NCI-H82 treated with DMSO at 0.1 percent for 48 hours (cell line): ENCODE data around the gene MARS1.
"Not testable (repeated sequence)": the region's sequence is repeated elsewhere in the genome, so short reads cannot be mapped to it uniquely, and the experiment has no call there.

ENCODE experiments used
- DNase-seq: peaks from one replicate; lab custom pipeline; 2025; ENCODE audit not compliant: unreplicated experiment; lab: John Stamatoyannopoulos, UW

MARS1 gene

DNA sequence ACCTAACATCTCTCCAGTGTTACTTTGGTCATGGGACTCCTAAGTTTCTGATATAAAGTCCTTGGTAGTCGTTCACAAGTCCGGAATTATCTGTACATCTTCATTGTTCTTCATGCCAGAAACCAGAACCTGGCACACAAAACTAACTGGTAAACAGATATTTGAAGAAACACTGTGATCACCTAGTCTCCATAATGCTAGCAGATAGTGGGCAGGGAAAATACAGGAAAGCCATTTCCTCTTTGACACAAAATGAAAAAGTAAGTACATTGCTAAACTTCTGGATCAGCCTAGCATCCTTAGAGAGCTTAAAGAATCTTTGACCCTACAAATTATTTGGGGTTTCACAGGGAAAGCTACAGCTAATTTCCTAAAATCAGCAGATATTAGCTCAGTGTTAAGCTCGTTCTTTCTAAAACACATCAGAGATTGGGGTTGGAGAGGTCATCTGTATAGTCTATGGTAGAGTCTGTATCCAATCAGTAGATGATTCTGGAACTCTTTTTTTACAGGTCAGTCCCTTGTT is 27.6 kb downstream of the MARS1 start:
- DNase-seq, result no peak

DNA sequence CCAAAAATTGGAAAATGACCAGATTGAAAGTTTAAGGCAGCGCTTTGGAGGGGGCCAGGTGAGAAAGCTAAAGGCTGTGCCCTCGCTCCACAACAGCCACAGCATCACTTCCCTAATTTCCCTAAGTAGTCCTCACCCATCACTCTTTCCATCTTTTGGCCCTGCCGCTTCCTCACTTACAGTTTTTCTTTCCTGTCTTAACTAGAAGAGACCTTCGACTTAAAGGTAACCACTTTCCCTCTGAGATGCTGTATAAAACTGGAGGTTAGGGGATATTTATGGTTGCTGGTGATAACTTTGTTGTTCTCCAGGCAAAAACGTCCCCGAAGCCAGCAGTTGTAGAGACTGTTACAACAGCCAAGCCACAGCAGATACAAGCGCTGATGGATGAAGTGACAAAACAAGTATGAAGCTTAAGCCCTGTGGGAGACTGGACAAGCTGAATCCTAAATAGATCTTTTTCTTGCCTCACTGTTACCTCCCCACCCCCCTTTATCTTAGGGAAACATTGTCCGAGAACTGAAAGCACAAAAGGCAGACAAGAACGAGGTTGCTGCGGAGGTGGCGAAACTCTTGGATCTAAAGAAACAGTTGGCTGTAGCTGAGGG is 28.2 kb downstream of the MARS1 start:
- DNase-seq, result no peak

GRCh38 chr12:57516617-57517153 is 28.8 kb downstream of the MARS1 start:
- DNase-seq, result no peak

- DNase-seq, result no peak
Measured at GRCh38 chr12:57517187-57517586, 29.3 kb downstream of the MARS1 start.

DNA sequence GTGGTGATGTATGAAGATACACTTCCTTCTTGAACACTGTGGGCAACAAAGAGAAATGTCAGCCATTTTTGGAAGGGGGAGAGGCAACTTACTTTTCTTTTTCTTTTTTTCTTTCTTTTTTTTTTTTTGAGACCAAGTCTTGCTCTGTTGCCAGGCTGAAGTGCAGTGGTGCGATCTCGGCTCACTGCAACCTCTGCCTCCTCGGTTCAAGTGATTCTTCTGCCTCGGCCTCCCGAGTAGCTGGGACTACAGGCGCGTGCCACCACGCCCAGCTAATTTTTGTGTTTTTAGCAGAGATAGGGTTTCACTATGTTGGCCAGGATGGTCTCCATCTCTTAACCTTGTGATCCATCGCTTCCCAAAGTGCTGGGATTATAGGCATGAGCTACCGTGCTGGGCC is 29.9 kb downstream of the MARS1 start:
- not testable (repeated sequence) for DNase-seq

GRCh38 chr12:57518176-57518919 is 30.5 kb downstream of the MARS1 start:
- no peak for DNase-seq

- DNase-seq, result peak; percentile 48
Measured at GRCh38 chr12:57518920-57519795, 31.3 kb downstream of the MARS1 start.

GRCh38 chr12:57519796-57520052 is 31.9 kb downstream of the MARS1 start:
- DNase-seq, result no peak

DNA sequence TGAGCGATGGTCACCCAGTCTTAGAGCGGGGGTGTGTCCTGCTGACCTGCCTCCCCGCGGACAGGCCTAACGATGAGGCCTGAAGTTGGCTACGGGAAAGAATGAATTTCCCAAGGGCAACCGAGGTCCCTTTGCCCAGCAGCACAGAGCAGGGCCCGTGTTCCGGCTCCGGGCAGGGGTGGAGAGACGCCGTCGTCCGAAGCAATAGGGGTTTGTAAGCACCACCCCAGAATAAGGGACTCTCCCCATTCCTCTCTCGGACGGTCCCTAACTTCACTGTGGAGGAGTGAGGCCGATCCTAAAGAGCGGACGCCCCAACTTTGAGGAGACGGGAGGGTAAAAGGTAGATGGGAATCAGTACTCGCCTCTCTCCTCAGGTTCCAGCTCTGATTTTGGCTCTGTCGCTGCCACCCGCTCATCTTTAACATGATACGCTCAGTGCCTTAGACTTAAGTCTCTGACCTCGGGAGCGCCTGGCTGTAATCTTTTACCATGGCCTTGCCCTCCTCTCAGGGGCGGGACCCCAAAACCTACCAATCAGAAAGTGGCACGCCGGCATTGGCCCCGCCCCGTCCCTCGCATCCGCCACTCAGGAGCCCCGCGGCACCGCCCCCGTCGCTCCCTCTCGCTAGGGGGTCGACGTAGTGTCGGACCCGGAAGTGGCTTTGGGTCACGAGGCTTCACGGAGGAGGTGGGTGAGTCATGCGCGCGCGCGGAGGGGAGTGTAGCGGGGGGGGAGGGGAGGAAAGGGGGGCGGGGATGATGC is 32.4 kb downstream of the MARS1 start, which contains the start of gene DDIT3:
TSS of gene DDIT3 (minus strand) at position 462 of the 766 bp plus-strand sequence. CDS start 3,108 bp downstream, outside the sequence.
- peak; percentile 98 for DNase-seq

GRCh38 chr12:57521525-57522010 is 33.7 kb downstream of the MARS1 start:
- DNase-seq, result peak; percentile 14

DNA sequence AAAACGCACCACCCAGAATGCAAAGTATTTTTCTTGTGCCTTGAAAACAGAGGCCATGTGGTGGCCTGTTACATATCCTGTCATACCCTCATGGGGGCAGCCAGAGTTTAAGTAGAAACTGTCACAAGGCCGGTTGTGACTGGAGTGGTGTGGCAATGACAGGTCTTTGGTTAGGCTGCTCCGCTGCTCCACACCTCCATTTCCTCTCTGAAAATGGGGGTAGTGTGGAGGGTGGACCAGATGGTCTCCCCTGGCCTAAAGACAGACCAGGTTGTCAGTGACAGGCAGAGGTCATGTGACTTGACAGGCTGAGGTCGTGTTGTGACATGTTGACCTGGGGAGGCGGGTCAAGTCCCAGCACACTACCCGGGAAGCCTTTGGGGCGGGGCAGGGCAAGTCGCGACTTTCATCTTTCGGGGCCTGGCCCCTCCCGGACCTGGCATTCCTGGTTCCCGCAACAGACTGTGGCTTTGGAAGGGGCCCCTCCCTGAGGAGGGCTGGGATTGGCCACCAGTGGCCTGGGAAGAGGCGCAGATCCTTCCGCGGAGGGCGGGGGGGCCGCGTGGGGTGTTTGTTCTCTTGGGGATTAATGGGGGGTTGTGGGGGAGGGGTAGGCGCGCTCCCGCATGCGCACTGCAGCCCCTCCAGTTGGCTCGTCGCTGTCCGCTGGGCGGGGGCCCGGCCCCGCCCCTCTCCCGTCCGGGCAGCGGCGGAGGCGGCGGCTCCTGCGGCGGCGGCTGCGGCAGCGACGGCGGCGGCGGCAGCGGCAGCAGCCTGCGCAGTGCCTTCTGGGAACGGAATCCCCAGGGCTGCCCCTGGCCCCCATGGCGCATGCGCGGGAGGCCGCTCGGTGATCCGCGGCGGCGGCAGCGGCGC is 34.4 kb downstream of the MARS1 start, which contains the start of gene MBD6:
TSS of gene MBD6 (plus strand) at position 814 of the 876 bp plus-strand sequence. CDS start 1,480 bp downstream, outside the sequence.
- peak; percentile 91 for DNase-seq

GRCh38 chr12:57522887-57523705 is 35.2 kb downstream of the MARS1 start:
- DNase-seq, result peak; percentile 38

DNA sequence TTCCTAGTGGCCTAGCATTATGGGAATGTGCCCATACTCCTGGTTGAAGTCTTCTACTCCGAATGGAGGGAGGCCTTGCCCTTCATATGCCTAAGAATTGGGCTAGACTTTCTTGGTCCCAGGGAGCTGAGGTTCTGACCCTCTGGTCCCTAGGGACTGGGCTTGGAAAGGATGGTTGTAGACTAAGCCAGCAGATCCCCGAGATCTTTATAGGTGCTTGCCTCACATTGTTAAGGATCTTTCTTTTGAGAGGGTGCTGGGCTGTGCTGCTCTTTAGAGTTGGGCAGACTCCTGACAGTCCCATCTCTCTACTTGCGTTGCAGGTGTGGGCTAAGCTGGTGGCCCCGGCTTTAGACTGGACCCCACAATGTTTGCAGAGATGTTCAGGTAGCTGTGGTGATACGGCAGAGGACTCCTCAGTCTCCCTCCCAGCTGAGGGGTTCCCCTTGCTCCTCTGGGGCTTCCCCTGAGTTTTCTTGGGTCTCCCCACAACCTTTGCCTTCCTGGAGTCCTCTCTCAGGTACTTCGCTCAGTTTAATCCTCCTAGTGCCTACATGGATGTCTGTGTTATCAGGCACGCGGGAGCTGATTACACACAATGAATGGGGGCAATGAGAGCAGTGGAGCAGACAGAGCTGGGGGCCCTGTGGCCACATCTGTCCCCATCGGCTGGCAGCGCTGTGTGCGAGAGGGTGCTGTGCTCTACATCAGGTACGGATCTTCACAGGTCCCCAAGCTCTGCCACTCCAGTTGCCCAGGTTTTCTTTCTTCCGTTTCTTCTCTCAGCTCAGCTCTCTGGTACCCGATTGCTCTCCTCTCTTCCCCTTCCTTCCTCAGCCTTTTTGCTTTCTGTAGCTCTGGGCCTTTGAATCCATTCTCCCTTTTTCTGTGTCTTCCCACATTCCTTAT is 36.1 kb downstream of the MARS1 start:
- DNase-seq, result no peak

GRCh38 chr12:57524814-57525614 is 37.1 kb downstream of the MARS1 start:
- DNase-seq, result no peak

- no peak for DNase-seq
Measured at GRCh38 chr12:57525615-57526383, 37.9 kb downstream of the MARS1 start.
